ENCODE data around the gene DNAH7. TPM values are rescaled to one million over a fixed set of nuclear protein-coding genes. Genes with fewer than 3 reads are reported as not detected.
A peak's percentile ranks its signal among the peaks of the same experiment; 100 is the strongest.

The DNAH7 gene
- total and polyA plus RNA-seq, 2 donors from 2014 or later: 3.8 to 15.7 TPM

DNA sequence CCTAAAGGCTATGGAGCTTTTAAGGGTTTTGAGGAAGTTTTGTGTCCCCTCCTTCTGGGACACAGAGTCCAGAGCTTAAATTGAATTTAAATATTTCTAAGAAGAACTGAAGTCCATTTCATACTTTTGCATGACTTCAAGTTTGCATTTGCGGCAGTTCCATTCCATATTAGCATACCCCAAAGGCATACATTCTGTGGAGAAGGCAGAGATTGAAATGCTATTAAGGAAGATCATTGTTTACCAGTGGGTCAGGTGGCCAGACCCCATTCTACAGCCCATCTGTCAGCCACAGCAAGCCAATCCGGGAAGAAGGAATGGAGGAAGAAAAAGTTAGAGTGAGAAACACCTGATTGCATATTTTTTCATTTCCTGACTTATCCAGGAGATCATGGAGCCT lies 75.0 kb downstream of the DNAH7 start:
- H3K9me3 ChIP-seq (ENCODE audit: control insufficient read depth in 2 of 3, insufficient read depth in 1 of 3, low read length in 3 of 3): no peaks in the 10 kb centered on the region
- no peak overlapping the region for H3K9ac ChIP-seq (ENCODE audit: low read length in 3 of 3)
- peaks cover 0 to 2% (median 0%) of the 10 kb centered on the region in 3 donors for H3K36me3 ChIP-seq (ENCODE audit: control insufficient read depth in 2 of 3, insufficient read depth in 3 of 3, low read length in 3 of 3)
- intact Hi-C loops (cut with DNase I): no loop called here
- no peaks in the 10 kb centered on the region for H3K27me3 ChIP-seq (ENCODE audit: control insufficient read depth, insufficient read depth, low read length)
- TF ChIP-seq, protein P1, sequence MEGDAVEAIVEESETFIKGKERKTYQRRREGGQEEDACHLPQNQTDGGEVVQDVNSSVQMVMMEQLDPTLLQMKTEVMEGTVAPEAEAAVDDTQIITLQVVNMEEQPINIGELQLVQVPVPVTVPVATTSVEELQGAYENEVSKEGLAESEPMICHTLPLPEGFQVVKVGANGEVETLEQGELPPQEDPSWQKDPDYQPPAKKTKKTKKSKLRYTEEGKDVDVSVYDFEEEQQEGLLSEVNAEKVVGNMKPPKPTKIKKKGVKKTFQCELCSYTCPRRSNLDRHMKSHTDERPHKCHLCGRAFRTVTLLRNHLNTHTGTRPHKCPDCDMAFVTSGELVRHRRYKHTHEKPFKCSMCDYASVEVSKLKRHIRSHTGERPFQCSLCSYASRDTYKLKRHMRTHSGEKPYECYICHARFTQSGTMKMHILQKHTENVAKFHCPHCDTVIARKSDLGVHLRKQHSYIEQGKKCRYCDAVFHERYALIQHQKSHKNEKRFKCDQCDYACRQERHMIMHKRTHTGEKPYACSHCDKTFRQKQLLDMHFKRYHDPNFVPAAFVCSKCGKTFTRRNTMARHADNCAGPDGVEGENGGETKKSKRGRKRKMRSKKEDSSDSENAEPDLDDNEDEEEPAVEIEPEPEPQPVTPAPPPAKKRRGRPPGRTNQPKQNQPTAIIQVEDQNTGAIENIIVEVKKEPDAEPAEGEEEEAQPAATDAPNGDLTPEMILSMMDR (IDR thresholded peaks at IDR 0.05; ENCODE audit: borderline replicate concordance, extremely low read depth, insufficient read depth): no peak
- DNase-seq (no peak), FAIRE-seq (no peak)
- no peak overlapping the region for H3K27ac ChIP-seq (ENCODE audit: low read depth in 2 of 2, low read length in 2 of 2)
- H3K4me3 ChIP-seq (ENCODE audit: low read length in 3 of 3): no peak overlapping the region
- H3K4me1 ChIP-seq (ENCODE audit: control insufficient read depth in 2 of 3, insufficient read depth in 2 of 3, low read depth in 1 of 3, low read length in 3 of 3): no peaks in the 10 kb centered on the region

DNA sequence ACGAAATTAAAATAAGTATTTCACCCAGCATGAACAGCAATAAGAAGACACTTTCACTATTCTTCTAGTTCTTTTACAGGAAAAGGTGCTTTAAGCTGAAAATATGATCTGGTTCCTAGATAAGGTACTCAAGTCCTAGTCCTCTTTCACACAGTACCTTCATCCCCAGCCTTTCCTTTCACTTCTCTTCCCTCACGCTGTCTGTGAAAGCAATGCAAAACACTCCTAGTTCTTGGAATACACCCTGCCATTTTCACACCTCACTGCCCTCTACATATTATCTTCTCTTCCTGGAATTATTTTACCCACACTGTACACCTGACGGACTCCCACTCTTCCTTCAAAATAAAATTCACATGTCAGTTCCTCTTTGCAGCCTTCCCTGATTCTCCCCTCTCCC lies 82.9 kb downstream of the DNAH7 start:
- peak overlapping the region in 2 of 3 donors; percentile 17 to 60 for H3K9ac ChIP-seq (ENCODE audit: low read length in 3 of 3)
- H3K36me3 ChIP-seq (ENCODE audit: control insufficient read depth in 2 of 3, insufficient read depth in 3 of 3, low read length in 3 of 3): no peaks in the 10 kb centered on the region
- H3K27me3 ChIP-seq (ENCODE audit: control insufficient read depth, insufficient read depth, low read length): no peaks in the 10 kb centered on the region
- peak overlapping the region in 2 of 3 donors; percentile 23 to 49 for H3K4me3 ChIP-seq (ENCODE audit: low read length in 3 of 3)
- peak in 2 of 5 donors; percentile 9 to 17 for DNase-seq
- TF ChIP-seq, protein P1 (IDR thresholded peaks at IDR 0.05; ENCODE audit: borderline replicate concordance, extremely low read depth, insufficient read depth): no peak
- FAIRE-seq: no peak
- H3K9me3 ChIP-seq (ENCODE audit: control insufficient read depth in 2 of 3, insufficient read depth in 1 of 3, low read length in 3 of 3): no peaks in the 10 kb centered on the region
- peaks cover 3 to 9% (median 9%) of the 10 kb centered on the region in 3 donors for H3K4me1 ChIP-seq (ENCODE audit: control insufficient read depth in 2 of 3, insufficient read depth in 2 of 3, low read depth in 1 of 3, low read length in 3 of 3)
- no peak overlapping the region for H3K27ac ChIP-seq (ENCODE audit: low read depth in 2 of 2, low read length in 2 of 2)
- intact Hi-C loops (cut with DNase I): no loop called here

DNA sequence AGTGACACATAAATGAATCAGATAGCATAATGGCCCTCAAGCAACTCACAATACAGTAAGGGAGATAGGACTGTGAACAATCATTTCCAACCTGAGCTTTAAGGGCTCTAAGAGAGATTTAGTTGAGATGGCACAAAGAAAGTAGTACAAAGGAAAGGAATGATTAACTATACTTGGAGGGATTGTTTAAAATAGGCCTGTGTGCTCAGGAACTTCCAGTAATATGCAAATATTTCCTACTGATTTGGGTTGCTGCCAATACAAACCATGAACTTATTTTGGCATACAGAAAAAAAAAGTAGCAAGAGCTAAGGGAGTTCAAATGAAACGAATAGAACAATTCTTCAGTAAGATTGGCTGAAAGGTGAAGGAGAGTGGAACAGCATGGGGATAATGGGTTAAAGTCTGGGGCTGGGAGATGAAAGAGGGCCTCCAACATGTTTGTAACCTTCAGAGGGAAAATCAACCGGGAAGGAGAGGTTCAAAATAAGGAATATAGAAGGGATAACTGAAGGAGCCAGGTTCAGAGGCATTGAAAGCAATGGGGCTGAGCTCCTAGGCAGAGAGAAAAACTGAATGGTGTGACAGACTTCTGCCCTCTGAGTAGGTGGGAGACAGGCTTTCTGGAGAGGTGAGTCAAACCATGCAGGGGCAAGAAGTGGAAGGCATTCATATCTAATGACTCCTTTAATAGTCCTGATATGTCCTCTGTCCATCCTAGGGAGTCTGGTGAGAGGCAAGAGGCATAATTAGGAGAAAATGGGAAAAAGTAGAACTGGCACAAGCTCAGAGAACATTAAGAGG lies 83.5 kb downstream of the DNAH7 start:
- H3K4me1 ChIP-seq (ENCODE audit: control insufficient read depth in 2 of 3, insufficient read depth in 2 of 3, low read depth in 1 of 3, low read length in 3 of 3): peaks cover 3 to 9% (median 9%) of the 10 kb centered on the region in 3 donors
- TF ChIP-seq, protein P1 (IDR thresholded peaks at IDR 0.05; ENCODE audit: borderline replicate concordance, extremely low read depth, insufficient read depth): no peak
- peak overlapping the region in 2 of 3 donors; percentile 17 to 60 for H3K9ac ChIP-seq (ENCODE audit: low read length in 3 of 3)
- intact Hi-C loops (cut with DNase I): no loop called here
- no peaks in the 10 kb centered on the region for H3K9me3 ChIP-seq (ENCODE audit: control insufficient read depth in 2 of 3, insufficient read depth in 1 of 3, low read length in 3 of 3)
- H3K36me3 ChIP-seq (ENCODE audit: control insufficient read depth in 2 of 3, insufficient read depth in 3 of 3, low read length in 3 of 3): no peaks in the 10 kb centered on the region
- no peak overlapping the region for H3K27ac ChIP-seq (ENCODE audit: low read depth in 2 of 2, low read length in 2 of 2)
- peak overlapping the region in 2 of 3 donors; percentile 23 to 49 for H3K4me3 ChIP-seq (ENCODE audit: low read length in 3 of 3)
- no peaks in the 10 kb centered on the region for H3K27me3 ChIP-seq (ENCODE audit: control insufficient read depth, insufficient read depth, low read length)
- no peak for FAIRE-seq
- DNase-seq: peak in 2 of 5 donors; percentile 17 to 30

All from kidney (tissue), 14 donors.